ENCODE results near the gene FZD4. TPM values are rescaled to one million over a fixed set of nuclear protein-coding genes. Genes with fewer than 3 reads are reported as not detected.
"Not testable (repeated sequence)": the region's sequence is repeated elsewhere in the genome, so short reads cannot be mapped to it uniquely, and the experiment has no call there.

The FZD4 gene
- polyA plus RNA-seq, 3 donors: 14.9 to 87.5 (median 36.3) TPM

DNA sequence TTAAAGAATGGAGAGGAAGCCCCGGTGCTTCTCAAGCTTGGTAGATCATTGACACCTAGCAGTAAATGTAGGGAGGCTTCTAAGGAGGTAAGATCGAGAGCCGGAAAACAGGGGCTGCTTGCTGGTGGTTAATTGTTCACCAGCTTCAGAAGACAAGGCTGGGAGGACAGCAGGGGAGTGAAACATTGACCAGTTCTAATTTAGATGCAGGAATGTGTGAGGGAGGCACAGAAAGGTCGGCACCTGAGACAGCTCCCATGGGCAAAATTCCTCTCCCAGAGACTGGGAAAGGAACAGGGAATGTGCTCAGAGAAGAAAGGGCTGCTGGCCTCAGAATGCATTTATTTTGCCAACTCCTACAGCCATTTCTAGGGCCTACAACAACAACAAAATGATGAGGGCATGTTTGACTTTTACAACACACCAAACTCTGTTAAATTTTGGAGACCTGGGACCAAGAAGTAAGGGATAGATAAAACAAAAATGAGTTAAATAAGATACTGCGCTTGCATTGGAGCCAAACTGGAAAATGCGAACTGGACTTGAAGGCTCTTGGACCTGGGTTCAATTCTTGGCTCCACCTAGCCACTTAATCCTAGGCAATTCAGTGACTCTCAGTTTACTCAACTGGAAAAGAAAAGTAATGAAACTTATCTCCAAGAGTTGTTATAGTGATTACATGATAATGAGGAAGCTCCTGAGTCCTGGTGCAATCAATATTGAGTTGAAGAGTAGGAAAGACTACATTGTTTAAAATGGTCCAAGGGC lies 31.0 kb downstream of the FZD4 start:
- H3K27ac ChIP-seq (ENCODE audit: low read depth, low read length): no peak overlapping the region
- WGBS, 3 donors: 51 to 80% (median 68%) methylated on average over 6 of the region's 6 CpGs

- no peak overlapping the region for H3K27ac ChIP-seq (ENCODE audit: low read depth, low read length)
- 98 to 100% (median 100%) methylated on average over 1 of the region's 1 CpG for WGBS, 3 donors
Observed at GRCh38 chr11:86922225-86922624, 33.0 kb downstream of the FZD4 start.

DNA sequence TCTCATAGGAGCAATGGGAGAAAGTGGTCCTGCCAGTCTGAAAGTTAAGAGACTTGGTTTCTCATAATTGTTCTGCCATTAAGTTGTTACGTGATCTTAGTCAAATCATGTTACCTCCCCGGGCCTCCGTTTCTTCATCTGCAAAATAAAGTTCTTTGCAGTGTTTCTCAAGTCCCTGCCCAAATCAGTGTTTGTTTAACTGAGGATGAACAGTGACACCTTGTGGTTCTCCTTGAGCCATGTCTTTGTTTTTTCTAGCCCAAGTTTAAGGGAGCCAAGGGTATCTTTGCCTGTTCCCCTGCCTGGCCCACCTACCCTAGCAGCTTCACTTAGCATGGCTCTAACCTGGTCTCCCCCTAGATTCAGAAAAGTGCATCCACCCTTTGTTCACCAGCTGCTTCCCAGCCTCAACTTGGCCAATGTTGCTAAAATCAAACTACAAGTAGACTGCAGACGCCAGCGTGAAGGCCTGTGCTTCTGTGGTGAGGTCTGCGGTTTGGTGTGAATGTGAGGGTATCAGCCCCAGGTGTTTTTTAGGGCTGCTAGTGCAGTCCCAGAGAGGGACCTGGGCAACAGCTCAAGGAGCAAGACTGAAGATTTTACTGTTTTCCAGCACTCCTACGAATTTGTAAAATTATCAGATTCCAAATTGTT lies 35.5 kb downstream of the FZD4 start:
- WGBS, 3 donors: 59 to 76% (median 64%) methylated on average over 7 of the region's 7 CpGs
- no peak overlapping the region for H3K27ac ChIP-seq (ENCODE audit: low read depth, low read length)

GRCh38 chr11:86918973-86919372 lies 36.2 kb downstream of the FZD4 start:
- 54 to 83% (median 62%) methylated on average over 7 of the region's 7 CpGs for WGBS, 3 donors
- no peak overlapping the region for H3K27ac ChIP-seq (ENCODE audit: low read depth, low read length)

- no peak overlapping the region for H3K27ac ChIP-seq (ENCODE audit: low read depth, low read length)
- WGBS, 3 donors: 85 to 93% (median 89%) methylated on average over 2 of the region's 2 CpGs
Observed at GRCh38 chr11:86918496-86918895, 36.7 kb downstream of the FZD4 start.

GRCh38 chr11:86917589-86917988 lies 37.6 kb downstream of the FZD4 start:
- no peak overlapping the region for H3K27ac ChIP-seq (ENCODE audit: low read depth, low read length)
- 65 to 80% (median 74%) methylated on average over 2 of the region's 2 CpGs for WGBS, 3 donors

- 19 to 67% (median 24%) methylated on average over 1 of the region's 1 CpG for WGBS, 3 donors
- no peak overlapping the region for H3K27ac ChIP-seq (ENCODE audit: low read depth, low read length)
Observed at GRCh38 chr11:86916330-86916729, 38.9 kb downstream of the FZD4 start.

- WGBS, 3 donors: 21 to 35% (median 24%) methylated on average over 1 of the region's 1 CpG
- not testable (repeated sequence) for H3K27ac ChIP-seq (ENCODE audit: low read depth, low read length)
Observed at GRCh38 chr11:86915850-86916249, 39.3 kb downstream of the FZD4 start.

DNA sequence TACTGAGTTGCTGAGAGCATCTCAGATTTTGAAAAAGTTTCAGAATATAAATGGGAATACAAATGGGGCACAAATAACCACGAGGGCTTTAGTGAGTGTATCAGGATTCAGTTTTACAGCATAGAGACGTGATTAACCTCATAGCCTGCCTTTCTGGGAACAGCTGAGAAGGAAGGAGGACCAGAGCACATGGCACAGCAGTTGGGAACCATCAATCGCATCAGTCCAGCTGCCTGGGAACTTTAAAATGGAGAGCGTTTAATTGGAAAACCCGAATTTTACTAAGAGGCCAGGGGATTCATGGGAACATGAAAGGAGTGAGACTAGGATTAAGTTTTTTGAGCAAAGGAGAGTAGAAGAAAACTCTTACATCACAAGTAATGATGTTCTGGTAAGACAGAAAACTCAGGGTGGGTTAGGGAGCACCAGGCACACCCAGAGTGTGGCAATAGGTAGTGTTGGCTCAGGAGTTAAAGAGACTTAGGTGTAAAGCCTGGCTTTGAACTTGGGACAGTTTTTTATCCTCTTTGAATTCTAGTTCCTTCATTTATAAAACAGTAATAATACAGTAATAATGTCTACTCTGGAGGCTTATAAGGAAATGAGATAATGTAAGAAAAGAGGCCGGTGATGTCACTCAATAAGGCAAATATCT lies 40.2 kb downstream of the FZD4 start:
- WGBS, 3 donors: 73 to 85% (median 81%) methylated on average over 6 of the region's 6 CpGs
- no peak overlapping the region for H3K27ac ChIP-seq (ENCODE audit: low read depth, low read length)

GRCh38 chr11:86912238-86912637 lies 43.0 kb downstream of the FZD4 start:
- WGBS, 3 donors: 0 to 52% (median 0%) methylated on average over 1 of the region's 1 CpG
- no peak overlapping the region for H3K27ac ChIP-seq (ENCODE audit: low read depth, low read length)

- WGBS, 3 donors: 85 to 91% (median 89%) methylated on average over 3 of the region's 3 CpGs
- no peak overlapping the region for H3K27ac ChIP-seq (ENCODE audit: low read depth, low read length)
Observed at GRCh38 chr11:86910592-86910991, 44.6 kb downstream of the FZD4 start.

DNA sequence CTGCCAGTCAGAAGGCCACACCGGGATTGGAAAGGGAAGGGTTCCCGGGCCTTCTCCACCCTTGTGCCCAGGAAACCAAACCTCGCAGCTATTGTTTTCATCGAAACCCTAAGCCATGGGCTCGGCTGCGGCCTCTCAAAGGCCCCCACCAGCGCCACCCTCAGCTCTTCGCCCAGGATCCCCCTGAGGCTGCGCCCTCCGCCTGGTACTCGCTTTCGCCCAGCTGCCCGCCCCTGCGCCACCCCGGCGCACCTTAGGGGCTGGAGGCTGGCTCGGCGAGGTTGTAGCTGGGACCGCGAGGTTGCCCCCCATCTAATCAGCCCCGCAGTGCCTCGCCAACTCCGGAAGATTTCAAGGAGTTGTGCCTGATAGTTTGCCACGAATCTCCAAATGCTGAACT lies 49.0 kb downstream of the FZD4 start:
- WGBS, 3 donors: 93 to 96% (median 94%) methylated on average over 24 of the region's 24 CpGs
- H3K27ac ChIP-seq (ENCODE audit: low read depth, low read length): no peak overlapping the region

- 92 to 98% (median 96%) methylated on average over 3 of the region's 3 CpGs for WGBS, 3 donors
Observed at GRCh38 chr11:86905252-86905651, 49.9 kb downstream of the FZD4 start.

DNA sequence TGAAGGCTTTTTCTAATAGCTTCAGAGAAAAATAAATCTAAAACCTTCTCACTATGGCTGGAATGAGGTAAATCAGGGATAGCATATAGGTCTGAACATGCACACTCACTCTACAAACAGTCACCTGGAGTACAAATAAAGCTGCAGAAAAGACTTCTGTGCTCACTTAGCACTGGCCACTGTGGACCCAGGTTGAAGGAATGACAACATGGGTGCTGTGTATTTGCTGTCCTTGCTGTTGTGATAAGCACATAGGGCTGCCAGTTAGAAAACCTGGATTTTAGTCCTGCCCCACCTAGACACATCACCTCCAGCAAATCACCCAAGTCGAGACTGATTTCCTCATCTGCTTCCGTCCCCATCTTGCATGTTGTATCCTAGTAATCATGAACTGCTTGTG lies 51.2 kb downstream of the FZD4 start:
- H3K27ac ChIP-seq (ENCODE audit: low read depth, low read length): no peak overlapping the region
- WGBS, 3 donors: 80 to 92% (median 88%) methylated on average over 2 of the region's 2 CpGs

More at GRCh38 chr11:86905252-86905651, 49.9 kb downstream of the FZD4 start:
- no peak overlapping the region for H3K27ac ChIP-seq (ENCODE audit: low read depth, low read length)

DNA sequence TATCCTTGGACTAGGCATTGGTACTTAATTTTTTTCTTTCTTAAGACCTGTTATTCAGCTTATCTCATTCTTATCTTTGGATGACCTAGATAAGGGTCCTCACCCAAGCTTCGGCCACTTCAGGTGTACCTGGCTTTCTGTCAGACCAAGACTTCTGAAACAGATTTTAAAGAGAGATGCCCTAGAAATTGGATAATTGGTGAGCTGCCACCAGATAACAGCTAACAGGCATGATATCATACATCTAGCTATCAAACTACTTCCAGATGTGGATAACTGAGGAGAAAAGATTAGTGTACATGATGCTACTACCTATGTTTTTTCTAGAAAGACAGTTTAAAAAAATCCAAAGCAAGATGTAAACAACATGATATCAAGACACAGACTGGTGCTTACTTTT lies 52.9 kb downstream of the FZD4 start:
- WGBS, 3 donors: 70 to 79% (median 79%) methylated on average over 1 of the region's 1 CpG

GRCh38 chr11:86901599-86901998 lies 53.6 kb downstream of the FZD4 start:
- 94 to 95% (median 95%) methylated on average over 3 of the region's 3 CpGs for WGBS, 3 donors
- H3K27ac ChIP-seq (ENCODE audit: low read depth, low read length): no peak overlapping the region

More for the DNA sequence above, 52.9 kb downstream of the FZD4 start:
- no peak overlapping the region for H3K27ac ChIP-seq (ENCODE audit: low read depth, low read length)

DNA sequence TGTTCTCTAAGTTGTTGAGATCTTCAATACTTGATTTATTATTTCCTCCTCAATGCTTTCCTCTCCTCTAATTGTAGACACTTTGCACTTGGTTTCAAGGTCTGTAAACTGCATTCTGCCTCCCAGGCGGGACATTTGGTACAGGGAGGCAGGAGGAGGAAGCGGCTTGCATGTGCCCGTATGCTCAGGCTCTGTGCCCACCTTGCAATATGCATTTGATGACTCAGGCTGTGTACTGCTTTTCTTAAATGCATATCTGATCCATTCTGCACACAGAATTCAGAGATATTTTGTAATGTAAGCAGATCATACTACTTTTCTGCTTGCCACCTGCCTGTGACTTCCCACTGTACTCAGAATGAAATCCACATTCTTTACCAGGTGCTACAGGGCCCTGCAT lies 55.0 kb downstream of the FZD4 start:
- 90 to 96% (median 91%) methylated on average over 3 of the region's 3 CpGs for WGBS, 3 donors
- H3K27ac ChIP-seq (ENCODE audit: low read depth, low read length): no peak overlapping the region

DNA sequence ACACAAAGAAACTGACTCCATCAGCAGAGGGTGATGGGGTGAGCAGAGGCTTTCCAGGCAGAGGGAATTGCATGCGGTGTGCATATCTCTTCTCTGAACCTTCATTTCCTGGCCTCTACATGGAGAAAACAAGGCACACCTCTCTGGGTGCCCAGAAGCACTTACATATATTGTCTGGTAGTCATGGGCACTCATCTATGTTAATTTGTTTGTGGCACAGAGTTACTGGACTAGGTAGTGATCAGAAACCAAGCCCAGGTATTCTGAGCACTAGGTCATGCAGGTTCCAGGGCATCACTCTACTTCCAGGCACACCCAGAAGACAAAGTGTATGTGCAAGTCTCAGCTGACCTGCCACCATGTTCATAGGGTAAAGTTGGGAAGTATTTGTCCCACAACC lies 56.5 kb downstream of the FZD4 start:
- H3K27ac ChIP-seq (ENCODE audit: low read depth, low read length): no peak overlapping the region
- 95 to 100% (median 98%) methylated on average over 1 of the region's 1 CpG for WGBS, 3 donors

GRCh38 chr11:86896441-86896841 lies 58.8 kb downstream of the FZD4 start:
- 62 to 77% (median 66%) methylated on average over 5 of the region's 5 CpGs for WGBS, 3 donors
- no peak overlapping the region for H3K27ac ChIP-seq (ENCODE audit: low read depth, low read length)

Data from adipose tissue (tissue), 3 donors.